HFFc6 (cell line): ENCODE measurements around the gene DYNLRB1. TPM values are rescaled to one million over a fixed set of nuclear protein-coding genes. Genes with fewer than 3 reads are reported as not detected.

Experiments
- DNase-seq: peaks from one replicate; pipeline ENCODE4 v3.0.0-alpha.2; 2018
- H3K27ac Mint-ChIP-seq: 2 replicates; pipeline ENCODE4 v1.8.0; 2020; ENCODE audit warnings: mild to moderate bottlenecking, mixed read lengths
- H3K27me3 Mint-ChIP-seq: 2 replicates; pipeline ENCODE4 v1.8.0; 2021; ENCODE audit warnings: mild to moderate bottlenecking, moderate library complexity, mixed read lengths; ENCODE audit not compliant: insufficient read depth
- H3K36me3 Mint-ChIP-seq: 2 replicates; pipeline ENCODE4 v1.8.0; 2021; ENCODE audit warnings: low read depth, mixed read lengths
- H3K4me1 Mint-ChIP-seq: 2 replicates; pipeline ENCODE4 v1.8.0; 2020; ENCODE audit warnings: low read depth, mixed read lengths
- H3K4me3 Mint-ChIP-seq: 2 replicates; pipeline ENCODE4 v1.8.0; 2020; ENCODE audit warnings: mild to moderate bottlenecking, moderate library complexity, mixed read lengths
- H3K9me3 Mint-ChIP-seq: 2 replicates; pipeline ENCODE4 v1.8.0; 2020; ENCODE audit warnings: mild to moderate bottlenecking, mixed read lengths
- total RNA-seq, 6 experiments: library from RNA; stranded (reverse); fragmentation: NEBNext Ultra II Directional; extraction: Animal tissue kit (Norgen Biotek cat#: 25700); gene quantifications; 2 replicates in 1 of 6; 3 replicates in 5 of 6; pipeline ENCODE4 v1.2.3, GENCODE V29; 2021
- TF ChIP-seq, protein P1 (sequence below): fragments of 200-600 bp; sonication (generic); IDR thresholded peaks from 2 replicates; pipeline ENCODE4 v1.5.0; 2021; ENCODE audit warnings: antibody characterized with exemption, mild to moderate bottlenecking

DYNLRB1 gene
- total RNA-seq, 6 experiments from 2014 or later, result 194 to 277 (median 223) TPM

DNA sequence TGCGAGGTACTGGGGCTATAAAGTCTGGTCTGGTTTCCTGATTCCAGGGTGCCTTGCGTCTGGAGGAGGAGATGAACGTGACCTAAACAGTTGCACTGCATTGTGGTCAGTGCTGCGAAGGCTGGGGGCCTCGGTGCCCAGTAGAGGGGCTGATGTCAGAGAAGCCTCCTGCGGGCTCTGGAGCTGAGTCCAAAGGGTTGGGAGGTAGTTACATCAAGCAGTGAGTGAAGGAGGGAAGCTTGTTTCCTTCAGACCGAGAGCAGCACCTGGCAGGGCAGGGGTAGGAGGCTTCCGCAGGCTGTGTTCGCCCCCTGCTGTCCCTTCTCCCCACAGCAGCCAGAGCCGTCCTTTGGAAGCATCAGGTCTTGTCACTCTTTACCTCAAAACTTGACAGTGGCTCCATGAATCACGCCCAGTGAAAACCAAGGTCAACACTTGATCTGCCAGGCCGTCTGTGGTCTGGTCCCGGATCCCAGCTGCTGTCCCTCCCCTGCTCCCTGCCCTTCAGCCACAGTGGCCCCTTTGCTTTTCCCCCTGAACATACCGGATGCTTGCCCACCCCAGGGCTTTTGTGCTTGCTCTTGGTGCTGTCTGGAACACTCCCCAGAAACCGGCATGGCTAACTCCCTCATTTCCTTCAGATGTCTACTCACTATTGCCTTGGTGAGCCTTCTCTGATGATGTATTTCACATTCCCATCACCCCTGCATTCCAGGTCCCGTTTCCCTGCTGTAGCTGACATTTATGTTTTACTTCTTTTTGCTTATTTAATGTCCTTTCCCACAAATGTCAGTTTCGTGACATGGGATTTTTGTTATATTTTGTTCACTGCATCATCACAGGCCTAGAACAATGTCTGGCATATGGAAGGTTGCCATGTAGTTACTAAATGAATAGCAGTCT, 7.0 kb downstream of the DYNLRB1 start:
- H3K27ac Mint-ChIP-seq, result peak overlapping the region; percentile 98
- peaks cover 63% of the 10 kb centered on the region for H3K4me1 Mint-ChIP-seq
- TF ChIP-seq, protein P1, sequence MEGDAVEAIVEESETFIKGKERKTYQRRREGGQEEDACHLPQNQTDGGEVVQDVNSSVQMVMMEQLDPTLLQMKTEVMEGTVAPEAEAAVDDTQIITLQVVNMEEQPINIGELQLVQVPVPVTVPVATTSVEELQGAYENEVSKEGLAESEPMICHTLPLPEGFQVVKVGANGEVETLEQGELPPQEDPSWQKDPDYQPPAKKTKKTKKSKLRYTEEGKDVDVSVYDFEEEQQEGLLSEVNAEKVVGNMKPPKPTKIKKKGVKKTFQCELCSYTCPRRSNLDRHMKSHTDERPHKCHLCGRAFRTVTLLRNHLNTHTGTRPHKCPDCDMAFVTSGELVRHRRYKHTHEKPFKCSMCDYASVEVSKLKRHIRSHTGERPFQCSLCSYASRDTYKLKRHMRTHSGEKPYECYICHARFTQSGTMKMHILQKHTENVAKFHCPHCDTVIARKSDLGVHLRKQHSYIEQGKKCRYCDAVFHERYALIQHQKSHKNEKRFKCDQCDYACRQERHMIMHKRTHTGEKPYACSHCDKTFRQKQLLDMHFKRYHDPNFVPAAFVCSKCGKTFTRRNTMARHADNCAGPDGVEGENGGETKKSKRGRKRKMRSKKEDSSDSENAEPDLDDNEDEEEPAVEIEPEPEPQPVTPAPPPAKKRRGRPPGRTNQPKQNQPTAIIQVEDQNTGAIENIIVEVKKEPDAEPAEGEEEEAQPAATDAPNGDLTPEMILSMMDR, result peak; percentile 78
- peak; percentile 45 for DNase-seq
- H3K4me3 Mint-ChIP-seq, result peak overlapping the region; percentile 46
- H3K27me3 Mint-ChIP-seq, result peaks cover 8% of the 10 kb centered on the region
- H3K36me3 Mint-ChIP-seq, result peaks cover 18% of the 10 kb centered on the region
- H3K9me3 Mint-ChIP-seq, result no peaks in the 10 kb centered on the region

DNA sequence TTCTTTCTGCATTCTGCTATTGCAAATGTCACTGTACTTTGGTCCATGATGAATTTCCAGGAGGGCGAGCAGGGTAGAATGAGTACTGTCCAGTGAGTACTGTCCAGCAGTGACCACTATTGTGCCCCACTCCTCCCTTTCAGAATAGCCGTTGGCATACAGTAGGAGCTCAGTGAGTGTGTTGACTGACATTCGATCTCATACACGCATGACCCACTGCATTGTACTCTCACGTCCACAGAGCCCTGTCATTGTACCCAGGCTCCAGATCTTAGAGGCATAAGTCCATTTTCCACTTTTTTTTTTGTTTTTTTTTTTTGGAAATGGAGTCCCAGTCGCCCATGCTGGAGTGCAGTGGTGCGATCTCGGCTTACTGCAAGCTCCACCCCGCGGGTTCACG, 8.2 kb downstream of the DYNLRB1 start:
- peaks cover 13% of the 10 kb centered on the region for H3K36me3 Mint-ChIP-seq
- DNase-seq, result no peak
- peak overlapping the region; percentile 98 for H3K27ac Mint-ChIP-seq
- H3K4me3 Mint-ChIP-seq, result no peak overlapping the region
- H3K27me3 Mint-ChIP-seq, result peaks cover 5% of the 10 kb centered on the region
- H3K4me1 Mint-ChIP-seq, result peaks cover 57% of the 10 kb centered on the region
- TF ChIP-seq, protein P1, result no peak
- no peaks in the 10 kb centered on the region for H3K9me3 Mint-ChIP-seq

DNA sequence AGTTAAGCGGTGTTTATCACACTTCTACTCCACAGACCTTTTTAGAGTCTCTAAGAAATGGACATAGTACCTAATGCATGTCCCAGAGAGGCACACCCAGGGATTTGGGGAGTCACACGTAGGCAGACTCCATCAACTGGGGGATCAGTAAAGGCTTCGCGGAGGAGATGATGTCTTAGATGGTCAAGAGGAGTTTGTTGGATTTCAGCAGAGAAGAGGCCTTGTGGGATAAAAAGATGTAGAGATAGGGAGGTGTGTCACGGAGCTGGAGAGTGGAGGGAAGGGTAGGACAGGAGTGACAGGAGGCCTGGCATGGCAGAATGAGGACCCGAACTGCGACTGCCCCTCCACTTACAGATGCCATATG, 9.1 kb downstream of the DYNLRB1 start:
- H3K4me1 Mint-ChIP-seq, result peaks cover 57% of the 10 kb centered on the region
- TF ChIP-seq, protein P1, result no peak
- peak overlapping the region; percentile 80 for H3K4me3 Mint-ChIP-seq
- H3K36me3 Mint-ChIP-seq, result peaks cover 13% of the 10 kb centered on the region
- H3K27me3 Mint-ChIP-seq, result peaks cover 6% of the 10 kb centered on the region
- peak; percentile 18 for DNase-seq
- no peaks in the 10 kb centered on the region for H3K9me3 Mint-ChIP-seq
- H3K27ac Mint-ChIP-seq, result peak overlapping the region; percentile 98

DNA sequence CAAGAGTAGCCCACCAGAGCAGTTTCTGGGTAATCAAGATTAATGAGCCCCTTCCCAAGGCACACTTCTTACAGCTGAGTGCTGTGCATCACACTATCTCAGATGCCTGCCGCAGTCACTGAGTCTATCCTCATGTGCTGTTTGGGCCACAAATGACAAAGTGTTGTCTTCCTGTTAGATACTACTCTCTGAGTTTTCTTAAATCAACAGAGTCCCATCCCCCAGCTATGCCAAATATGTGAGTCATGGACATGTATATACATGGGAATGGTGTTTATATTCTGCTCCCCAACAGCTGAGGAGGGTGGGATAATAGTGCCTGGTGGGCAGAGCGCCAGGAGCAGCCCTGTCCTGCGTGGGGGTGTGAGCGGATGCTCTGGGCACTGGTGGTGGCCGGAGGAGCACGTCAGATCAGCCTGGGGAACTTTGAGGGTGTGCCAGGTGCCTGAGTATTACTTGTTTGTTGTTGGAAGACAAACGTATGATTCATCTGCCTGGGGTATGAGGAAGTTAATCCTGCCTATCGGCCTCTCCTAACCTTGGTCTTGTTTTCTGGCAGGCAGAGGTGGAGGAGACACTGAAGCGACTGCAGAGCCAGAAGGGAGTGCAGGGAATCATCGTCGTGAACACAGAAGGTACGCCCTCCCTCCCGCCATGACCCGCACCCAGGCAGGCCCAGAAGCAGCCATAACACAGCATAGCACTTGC, 9.6 kb downstream of the DYNLRB1 start:
- H3K36me3 Mint-ChIP-seq, result peaks cover 13% of the 10 kb centered on the region
- H3K4me3 Mint-ChIP-seq, result peak overlapping the region; percentile 80
- peak; percentile 100 for DNase-seq
- H3K4me1 Mint-ChIP-seq, result peaks cover 57% of the 10 kb centered on the region
- H3K27me3 Mint-ChIP-seq, result peaks cover 6% of the 10 kb centered on the region
- TF ChIP-seq, protein P1, result no peak
- H3K9me3 Mint-ChIP-seq, result no peaks in the 10 kb centered on the region
- H3K27ac Mint-ChIP-seq, result peak overlapping the region; percentile 98

DNA sequence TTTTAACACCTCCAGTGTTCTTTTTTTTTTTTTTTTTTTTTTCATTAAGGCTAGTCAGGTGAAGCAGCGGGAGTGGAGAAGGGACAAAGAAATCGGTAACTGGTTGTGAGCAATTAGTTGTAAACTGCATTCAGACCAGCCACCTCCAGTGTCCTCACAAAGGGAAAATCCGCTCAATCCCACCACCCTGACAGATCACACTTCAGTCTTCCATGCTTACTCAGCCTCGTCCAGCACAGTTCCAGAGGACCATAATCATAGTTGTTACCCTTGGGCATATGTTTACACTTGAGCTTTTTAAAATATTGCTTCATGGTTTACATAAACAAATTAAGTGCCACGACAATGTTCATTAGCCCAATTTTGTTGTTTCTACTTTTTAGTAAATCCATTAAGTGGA, 10.2 kb downstream of the DYNLRB1 start:
- Mint-ChIP-seq H3K4me3 (peak overlapping the region; percentile 80), H3K27ac (peak overlapping the region; percentile 98), H3K9me3 (no peaks in the 10 kb centered on the region), H3K27me3 (peaks cover 6% of the 10 kb centered on the region), H3K36me3 (peaks cover 15% of the 10 kb centered on the region), H3K4me1 (peaks cover 60% of the 10 kb centered on the region)
- TF ChIP-seq, protein P1, result no peak
- DNase-seq, result no peak
